KG1 (cell line): ENCODE data around the gene NAV3.
"Not testable (repeated sequence)": the region's sequence is repeated elsewhere in the genome, so short reads cannot be mapped to it uniquely, and the experiment has no call there.

Source experiments
- DNase-seq: peaks from one replicate; lab custom pipeline; 2025; lab: John Stamatoyannopoulos, UW

The NAV3 gene

GRCh38 chr12:78189656-78190055 is 359.0 kb downstream of the NAV3 start:
- no peak for DNase-seq

- DNase-seq, result no peak
Measured at GRCh38 chr12:78191611-78192010, 360.9 kb downstream of the NAV3 start.

- no peak for DNase-seq
Measured at GRCh38 chr12:78192979-78193378, 362.3 kb downstream of the NAV3 start.

- no peak for DNase-seq
Measured at GRCh38 chr12:78194448-78194847, 363.8 kb downstream of the NAV3 start.

- DNase-seq, result no peak
Measured at GRCh38 chr12:78198896-78199295, 368.2 kb downstream of the NAV3 start.

- no peak for DNase-seq
Measured at GRCh38 chr12:78199926-78200325, 369.2 kb downstream of the NAV3 start.

GRCh38 chr12:78204926-78205325 is 374.2 kb downstream of the NAV3 start:
- DNase-seq, result no peak

GRCh38 chr12:78208092-78208491 is 377.4 kb downstream of the NAV3 start:
- no peak for DNase-seq

GRCh38 chr12:78209846-78210505 is 379.3 kb downstream of the NAV3 start:
- no peak for DNase-seq

- no peak for DNase-seq
Measured at GRCh38 chr12:78210506-78210860, 379.8 kb downstream of the NAV3 start.

GRCh38 chr12:78210894-78211302 is 380.2 kb downstream of the NAV3 start:
- DNase-seq, result no peak

GRCh38 chr12:78220811-78221210 is 390.1 kb downstream of the NAV3 start:
- no peak for DNase-seq

GRCh38 chr12:78224154-78224553 is 393.5 kb downstream of the NAV3 start:
- DNase-seq, result no peak

- DNase-seq, result no peak
Measured at GRCh38 chr12:78226763-78227162, 396.1 kb downstream of the NAV3 start.

- DNase-seq, result no peak
Measured at GRCh38 chr12:78229591-78230101, 399.0 kb downstream of the NAV3 start.

- no peak for DNase-seq
Measured at GRCh38 chr12:78232756-78233155, 402.1 kb downstream of the NAV3 start.

GRCh38 chr12:78236264-78236663 is 405.6 kb downstream of the NAV3 start:
- no peak for DNase-seq

- no peak for DNase-seq
Measured at GRCh38 chr12:78239544-78239943, 408.9 kb downstream of the NAV3 start.

- no peak for DNase-seq
Measured at GRCh38 chr12:78240827-78241226, 410.1 kb downstream of the NAV3 start.

GRCh38 chr12:78241446-78241845 is 410.8 kb downstream of the NAV3 start:
- no peak for DNase-seq

GRCh38 chr12:78244916-78245507 is 414.3 kb downstream of the NAV3 start:
- no peak for DNase-seq

GRCh38 chr12:78248321-78248720 is 417.6 kb downstream of the NAV3 start:
- DNase-seq, result no peak

- no peak for DNase-seq
Measured at GRCh38 chr12:78249578-78249977, 418.9 kb downstream of the NAV3 start.

GRCh38 chr12:78257662-78258061 is 427.0 kb downstream of the NAV3 start:
- DNase-seq, result not testable (repeated sequence)
